ENCODE measurements around the gene CPNE5.
"Not testable (repeated sequence)": the region's sequence is repeated elsewhere in the genome, so short reads cannot be mapped to it uniquely, and the experiment has no call there.

Gene CPNE5

DNA sequence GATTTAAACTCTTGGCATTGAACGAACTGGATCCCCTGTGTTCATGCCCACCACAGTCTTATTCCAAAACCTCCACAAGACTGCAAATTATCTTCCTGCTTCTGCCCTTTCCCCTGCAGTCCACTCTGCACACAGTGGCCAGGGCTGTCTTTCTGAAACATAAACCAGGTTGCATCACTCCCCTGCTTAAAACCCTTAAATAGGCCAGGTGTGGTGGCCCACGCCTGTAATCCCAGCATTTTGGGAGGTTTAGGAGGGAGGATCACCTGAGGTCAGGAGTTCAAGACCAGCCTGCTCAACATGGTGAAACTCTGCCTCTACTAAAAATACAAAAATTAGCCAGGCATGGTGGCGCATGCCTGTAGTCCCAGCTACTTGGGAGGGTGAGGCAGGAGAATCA, 26.2 kb downstream of the CPNE5 start:
- not testable (repeated sequence) for DNase-seq

DNA sequence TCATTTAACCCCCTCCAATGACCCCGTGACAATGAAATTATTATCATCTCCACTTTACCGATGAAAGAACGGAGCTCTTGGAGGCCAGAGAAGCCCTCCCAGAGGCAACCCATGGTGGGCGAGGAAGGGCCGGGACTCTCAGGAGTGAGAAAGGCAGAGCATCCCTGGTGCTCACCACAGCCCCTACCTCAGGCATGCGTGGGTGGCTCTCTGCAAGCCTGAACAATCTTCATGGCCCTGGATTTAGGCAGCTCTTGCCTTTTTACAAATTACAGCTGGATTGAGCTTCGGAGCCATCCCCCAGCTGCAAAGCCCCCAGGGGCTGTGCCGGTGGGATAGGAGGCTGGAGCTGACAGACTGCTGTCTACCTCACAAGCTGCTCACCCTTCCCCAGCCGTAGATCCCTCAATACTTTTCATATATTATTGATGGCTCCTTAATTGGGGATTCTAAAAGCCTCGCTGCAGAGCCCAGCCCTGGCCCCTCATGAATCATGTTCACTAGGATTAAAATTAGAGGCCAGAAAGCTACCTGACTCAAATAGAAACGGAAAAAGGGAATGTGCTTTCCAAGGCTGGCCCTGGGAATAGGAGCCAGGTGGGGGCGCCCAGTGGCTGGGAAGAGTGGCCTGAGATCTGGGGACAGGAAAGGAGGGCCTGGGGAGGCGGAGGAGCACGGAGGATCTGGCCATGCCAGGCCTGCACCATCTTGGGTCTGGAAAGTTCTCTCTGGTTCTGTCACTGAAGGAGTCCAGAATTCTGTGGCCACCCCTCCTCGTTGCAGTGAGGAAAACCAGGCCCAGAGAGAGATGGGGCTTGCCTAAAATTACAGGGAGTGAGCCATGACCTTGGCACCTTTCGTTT, 29.1 kb downstream of the CPNE5 start:
- DNase-seq: no peak

DNA sequence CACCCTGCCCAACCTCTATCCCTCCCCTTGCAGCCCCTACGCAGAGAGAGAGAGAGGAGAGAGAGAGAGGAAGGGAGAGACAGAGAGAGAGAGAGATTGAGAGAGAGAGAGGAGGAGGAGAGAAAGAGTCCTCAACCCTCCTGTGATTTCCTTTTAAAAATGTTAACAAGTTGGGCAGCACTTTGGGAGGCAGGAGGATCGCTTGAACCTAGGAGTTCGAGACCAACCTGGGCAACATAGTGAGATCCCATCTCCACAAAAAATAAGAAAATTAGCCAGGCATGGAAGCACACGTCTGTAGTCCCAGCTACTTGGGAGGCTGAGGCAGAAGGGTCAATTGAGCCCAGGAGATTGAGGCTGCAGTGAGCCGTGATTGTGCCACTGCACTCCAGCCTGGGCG, 30.1 kb downstream of the CPNE5 start:
- no peak for DNase-seq

DNA sequence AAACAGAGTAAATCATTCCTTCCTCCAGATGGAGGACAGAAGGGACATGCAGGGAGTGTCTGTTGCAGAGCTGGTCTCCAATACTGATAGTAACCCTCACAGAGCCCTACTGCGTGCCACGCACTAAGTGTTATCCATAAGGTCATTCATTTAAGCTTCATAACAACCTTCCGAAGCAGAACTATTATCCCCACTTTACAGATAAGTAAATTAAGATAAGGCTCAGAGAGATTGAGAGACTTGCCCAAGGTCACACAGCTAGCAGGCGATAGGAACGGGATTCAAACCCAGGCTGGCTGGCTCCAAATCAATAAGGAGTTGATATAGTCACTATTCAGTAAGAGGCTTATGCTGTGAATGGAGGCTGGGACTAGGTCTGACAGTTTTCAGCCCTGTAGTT, 30.6 kb downstream of the CPNE5 start:
- DNase-seq: no peak

DNA sequence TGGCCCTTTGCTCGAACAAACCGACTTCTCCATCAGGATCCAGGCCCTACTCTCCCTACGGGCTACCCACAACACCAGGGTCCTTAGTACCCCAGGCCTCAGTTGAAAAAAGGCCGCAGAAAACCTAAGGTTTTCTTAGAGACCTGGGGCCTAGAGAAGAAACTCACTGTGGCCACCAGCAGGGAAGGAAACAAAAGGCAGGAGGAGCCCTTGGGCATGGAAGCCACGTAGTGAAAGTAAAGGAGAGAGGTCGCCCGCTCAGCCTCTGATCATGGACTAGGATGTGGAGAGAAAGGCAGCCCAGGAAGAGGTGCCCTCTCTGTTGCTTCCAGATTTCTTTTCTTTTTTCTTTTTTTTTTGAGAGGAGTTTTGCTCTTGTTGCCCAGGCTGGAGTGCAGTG, 31.5 kb downstream of the CPNE5 start:
- DNase-seq: no peak

DNA sequence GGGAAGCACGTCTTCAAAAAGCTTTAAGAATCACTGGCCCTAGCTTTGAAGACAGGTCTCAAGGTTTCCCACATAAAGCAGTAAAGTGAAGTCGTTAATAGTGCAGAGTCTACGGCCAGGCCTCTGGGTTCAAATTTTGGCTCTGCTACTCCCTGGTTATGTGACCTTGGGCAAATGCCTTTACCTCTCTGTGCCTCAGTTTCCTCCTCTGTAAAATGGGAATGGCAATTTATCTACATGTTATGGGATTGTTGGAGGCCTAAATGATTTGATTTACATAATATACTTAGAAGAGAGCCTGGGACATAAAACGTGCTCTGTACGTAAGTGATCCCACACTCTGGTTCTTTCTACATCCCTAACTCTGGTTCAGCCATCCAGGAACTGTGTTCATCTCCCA, 32.1 kb downstream of the CPNE5 start:
- DNase-seq: no peak

DNA sequence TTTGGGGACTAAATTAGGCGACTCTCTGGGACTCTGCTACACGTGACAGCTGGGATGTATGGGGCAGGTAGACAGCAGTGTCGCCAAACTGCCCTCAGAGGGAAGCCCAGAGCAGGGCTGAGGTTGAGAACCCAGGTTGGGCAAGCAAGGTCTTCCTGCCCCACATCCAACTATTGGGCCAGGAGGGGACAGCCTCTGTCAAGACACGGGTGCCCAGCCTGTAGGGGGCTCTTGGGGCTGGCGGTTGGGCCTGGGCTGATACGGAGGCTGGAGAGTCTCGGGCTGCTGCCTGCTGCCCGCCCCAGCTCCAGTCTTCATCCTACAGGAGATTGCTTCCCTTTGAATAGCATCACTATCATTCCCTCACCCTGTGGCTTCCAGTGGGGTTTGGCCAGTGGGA, 33.3 kb downstream of the CPNE5 start:
- no peak for DNase-seq

DNA sequence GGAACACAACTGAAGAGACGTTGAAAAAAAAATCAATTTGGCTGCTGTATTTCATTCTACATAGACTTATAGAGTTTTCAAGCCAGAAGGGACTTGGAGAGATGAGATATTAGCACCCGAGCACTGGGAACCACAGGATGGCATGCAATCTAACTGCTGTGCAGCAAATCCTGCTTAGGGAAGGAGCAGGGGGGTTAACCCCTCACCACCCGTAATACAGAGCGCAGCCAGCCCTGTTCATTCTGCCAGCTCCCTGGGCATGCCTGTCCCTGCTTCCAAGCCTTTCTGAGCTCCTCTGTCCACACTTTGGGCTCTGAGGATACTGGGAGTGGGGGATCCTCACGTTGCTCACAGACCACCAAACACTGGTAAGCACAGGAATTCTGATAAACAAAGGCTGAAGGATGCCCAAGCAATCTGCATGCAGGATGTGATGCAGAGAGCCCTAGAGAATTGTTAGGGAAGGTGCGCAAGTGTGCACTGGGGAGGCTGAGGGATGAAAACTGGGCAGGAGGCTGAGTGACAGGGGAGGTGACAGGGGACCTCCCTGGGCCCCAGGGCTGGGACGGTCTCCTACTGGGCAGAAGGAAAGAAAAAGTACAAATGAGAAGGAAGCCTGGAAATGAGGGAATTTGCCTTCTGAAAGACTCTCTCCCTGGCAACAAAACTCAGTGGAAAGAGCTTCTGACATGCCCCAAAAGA, 34.0 kb downstream of the CPNE5 start:
- DNase-seq: no peak

DNA sequence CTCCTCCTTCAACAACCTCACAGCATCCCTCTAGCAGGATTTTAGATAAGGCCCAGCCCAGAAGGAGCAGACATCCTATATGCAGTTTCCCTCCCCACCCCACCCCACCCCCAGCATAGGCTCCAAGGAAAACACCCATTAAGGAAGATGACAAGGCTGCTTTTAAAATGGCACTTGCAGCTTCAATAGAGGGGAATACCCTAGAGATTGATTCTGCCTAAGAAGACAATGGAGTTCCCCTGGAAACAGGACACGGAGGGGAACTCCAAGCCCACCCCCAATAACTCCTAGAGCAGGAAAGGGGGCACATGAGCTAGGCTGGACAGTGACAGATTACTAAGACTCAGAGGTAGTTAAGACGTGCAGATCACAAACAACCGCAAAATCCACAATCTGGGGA, 34.7 kb downstream of the CPNE5 start:
- DNase-seq: no peak

DNA sequence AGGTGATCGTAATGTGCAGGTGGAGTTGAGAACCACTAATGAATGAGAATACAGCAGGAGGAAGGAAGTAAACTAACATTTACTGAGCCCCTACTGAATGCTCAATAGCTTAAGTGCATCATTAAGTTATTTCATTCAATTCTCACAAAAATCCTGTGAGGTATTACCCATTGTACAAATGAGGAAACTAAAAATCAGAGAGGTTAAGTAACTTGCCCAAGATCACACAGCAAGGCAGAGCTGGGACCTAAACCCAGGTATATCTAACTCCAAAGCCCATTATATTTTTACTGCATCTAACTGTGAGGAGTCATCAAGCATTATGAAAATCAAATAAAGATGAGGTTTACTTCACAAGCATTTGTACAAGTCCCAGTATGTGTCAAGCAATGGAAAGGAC, 35.3 kb downstream of the CPNE5 start:
- DNase-seq: no peak

DNA sequence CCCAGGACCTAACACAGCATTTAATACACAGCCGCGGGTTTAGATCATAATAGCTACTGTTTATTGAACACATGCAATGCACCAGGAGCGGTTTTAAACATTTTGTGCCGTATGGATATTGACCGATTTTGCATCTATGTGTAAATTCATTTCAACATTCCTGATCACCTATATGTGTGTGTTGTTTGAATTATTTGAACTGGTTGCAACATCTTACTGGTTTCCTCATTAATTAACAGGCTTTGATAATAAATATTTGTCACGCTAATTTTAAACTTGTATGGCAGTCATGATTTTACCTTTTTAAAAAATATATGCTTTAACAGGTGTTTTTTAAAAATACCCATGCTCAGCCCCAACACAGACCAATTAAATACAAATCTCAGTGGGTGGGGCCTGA, 35.8 kb downstream of the CPNE5 start:
- DNase-seq: no peak

DNA sequence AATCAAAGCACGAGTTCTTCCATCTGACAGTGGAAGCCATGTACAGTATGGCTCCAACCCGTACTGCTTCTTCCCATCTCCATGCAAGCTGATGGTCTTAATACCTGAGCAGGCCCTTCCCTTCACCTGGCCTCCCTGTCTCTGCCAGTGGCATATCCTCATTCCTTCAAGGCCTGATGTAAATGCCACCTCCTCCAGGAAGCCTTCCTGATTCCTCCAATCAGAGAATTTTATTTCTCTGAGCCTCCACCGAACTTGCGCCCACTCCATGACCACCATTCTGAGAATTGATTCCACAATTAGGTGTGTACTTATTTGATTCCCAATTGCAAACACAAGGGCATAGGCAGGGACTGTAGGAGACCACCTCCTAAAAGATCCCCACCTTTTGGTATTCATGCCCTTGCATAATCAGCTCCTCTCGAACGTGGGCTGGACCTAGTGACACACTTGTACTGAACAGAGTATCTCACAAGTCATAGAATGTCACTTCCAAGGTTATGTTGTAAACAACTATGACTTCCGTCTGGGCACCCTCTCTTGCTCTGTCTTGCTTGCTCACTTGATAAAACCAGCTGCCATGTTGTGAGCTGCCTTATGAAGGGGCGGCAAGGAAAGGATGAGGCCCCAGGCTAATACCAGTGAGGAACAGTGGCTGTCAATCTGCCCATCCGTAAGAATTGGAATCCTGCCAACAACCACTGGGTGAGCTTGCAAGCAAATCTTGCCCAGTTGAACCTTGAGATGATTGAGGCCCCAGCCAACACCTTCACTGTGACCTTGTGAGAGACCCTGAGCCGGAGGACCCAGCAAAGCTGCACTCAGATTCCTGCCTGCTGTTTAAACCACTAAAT, 38.8 kb downstream of the CPNE5 start:
- DNase-seq: no peak

DNA sequence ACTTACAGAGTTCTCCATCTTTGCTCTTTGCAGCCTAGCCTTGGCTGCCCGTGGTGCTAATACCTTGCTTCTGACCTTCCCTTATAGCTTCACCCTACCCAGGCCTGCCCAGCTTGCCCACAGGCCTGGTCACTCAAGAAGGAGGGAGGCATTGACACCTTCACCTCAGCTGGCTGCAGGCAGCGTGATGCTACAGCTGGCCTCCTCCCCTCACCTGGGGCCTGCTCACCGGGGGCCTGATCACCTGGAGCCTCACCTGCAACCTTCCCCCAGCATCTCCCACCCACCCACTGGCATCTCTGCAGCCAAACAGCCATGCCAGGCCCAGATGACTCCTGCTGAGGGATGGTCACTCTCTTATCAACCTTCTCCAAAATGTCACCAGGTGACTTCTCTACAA, 40.4 kb downstream of the CPNE5 start:
- no peak for DNase-seq

DNA sequence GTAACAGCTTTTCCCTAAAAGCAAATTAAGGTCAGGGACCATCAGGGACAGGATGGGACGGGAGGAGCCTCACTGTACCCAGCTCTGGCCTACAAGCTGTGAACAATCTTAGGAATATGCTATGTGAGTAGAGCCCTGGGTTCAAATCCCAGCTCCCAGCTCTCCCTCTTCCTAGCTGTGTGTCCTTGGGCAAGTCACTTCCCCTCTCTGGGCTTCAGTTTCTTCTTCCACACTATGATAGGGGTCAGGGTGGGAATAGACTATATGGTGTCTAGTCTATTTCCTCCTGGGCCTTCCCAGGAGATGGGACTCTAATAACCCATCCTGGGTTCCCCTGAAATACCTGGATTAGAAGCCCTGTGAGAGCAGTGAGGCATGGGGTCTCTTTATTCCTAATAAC, 41.6 kb downstream of the CPNE5 start:
- DNase-seq: no peak

DNA sequence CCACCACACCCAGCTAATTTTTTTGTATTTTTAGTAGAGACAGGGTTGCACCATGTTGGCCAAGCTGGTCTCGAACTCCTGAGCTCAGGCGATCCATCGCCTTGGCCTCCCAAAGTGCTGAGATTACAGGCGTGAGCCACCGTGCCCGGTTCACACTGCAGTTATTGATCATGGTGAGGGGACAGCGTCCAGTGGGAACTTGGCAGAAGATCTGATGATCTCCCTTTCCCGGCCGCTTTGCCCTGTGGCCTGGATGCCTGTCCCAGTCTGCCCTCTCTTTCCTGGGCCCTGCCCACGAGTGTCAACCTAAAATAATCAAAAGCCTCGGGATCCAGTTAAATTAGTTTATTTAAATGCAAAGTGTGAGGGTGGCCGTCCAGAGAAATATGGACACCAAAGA, 42.2 kb downstream of the CPNE5 start:
- DNase-seq: no peak

DNA sequence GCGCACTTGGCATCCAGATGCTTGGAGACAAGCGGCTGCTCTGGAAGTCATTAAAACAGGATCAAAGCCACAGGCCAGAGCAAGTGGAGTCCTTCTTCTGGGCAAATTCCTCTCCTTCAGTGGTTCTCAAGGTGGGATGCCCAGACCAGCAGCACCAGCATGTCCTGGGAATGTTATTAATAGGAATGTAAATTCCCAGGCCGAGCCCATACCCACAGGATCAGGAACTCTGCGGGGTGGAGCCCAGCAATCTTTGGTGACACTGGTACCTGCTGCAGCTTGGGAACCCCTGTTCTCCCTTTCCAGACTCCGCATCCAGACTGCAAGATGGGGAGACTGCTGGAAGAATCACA, 44.6 kb downstream of the CPNE5 start:
- DNase-seq: no peak

DNA sequence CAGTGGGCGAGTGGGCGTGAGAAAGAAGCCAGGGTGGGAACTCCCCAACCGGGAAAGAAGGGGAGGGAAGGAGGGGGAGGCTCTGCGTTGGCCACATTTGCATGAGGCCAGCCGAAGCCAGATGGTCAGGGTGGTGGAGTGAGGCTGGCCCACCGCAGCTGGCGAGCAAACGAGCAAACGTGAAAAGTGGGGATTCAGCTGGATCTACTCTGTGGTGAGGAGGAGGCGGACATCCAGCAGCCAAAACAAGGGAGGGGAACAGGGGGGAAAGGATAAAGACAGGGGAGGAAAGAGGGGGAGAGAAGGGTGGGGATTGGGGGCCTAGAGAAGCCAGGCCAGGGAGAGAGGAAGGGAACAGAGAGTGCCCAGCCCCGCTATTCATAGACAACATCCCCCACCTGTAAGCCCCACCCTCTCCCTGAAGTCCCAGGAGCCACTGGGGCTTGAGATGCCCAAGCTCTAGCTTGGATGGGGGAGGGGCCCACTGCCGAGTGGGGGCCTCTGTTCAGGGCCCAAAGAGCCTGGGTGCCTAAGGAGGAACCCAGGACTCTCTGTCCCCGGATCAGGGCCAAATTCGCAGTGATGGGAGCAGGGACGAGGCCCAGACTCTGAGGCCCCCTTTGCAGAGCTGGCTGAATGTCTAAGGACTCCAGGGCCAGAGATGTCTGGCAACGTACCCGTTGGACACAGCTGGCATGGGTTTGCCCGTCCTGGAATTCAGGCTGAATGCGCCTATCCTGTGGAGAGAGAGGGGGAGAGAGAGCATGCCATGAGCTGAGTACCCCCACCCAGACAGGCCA, 45.1 kb downstream of the CPNE5 start:
- DNase-seq: no peak

DNA sequence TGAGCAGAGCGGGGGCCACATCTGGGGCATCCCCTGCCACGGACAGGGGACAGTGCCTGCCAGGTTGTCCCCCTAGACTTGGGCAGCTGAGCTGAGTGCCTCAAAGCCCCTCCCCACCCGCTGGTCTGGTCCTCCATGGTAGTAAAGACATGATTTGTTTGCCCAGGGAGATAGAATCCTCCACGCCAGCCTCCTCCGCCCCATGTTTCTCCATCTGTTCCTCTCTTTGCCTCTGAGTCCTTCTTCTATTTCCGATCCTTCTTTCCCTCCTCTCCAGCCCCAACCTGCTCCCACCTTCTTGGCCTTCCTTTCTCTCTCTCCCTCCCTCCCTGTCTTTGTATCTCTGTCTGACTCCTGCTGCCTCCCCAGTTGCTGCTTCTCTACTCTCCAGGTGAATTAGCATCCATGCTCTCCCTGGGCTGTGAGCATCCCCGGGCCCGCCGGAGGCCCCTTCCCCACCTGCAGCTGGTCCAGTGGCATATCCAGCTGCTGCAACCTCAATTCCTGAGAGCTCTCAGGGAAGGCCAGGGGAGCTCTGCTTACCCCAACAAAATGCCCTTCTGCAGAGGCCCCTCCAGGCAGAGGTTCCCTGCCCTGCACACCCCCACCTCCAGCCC, 45.8 kb downstream of the CPNE5 start:
- no peak for DNase-seq

DNA sequence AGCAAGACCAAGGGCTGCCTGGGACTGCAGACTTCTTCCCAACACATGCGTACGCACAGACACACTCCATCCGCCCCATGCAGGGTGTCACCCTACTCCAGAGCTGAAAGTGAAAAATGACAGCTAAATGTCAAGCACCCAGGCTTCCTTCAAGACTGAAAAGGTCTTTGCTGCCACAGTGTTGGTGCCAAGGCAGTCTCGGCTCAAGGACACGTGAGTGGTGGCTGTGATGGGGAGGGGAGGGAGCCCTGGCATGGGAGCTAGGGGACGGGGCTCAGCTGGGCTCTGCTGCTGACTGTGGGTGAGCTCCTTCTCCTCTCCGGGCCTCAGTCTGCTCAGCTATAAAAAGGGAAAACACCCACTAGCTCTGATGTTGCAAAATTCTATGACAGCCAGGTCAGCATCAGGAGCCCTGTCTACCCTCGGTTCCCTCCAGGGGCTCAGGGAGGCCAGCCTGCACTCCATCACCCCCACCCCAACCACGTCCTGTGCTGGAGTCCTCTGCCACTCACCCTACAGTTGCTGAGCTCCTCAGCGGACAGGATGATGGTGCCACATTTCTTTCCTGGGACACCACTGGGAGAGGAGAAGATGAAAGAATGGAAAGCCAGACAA, 47.6 kb downstream of the CPNE5 start:
- no peak for DNase-seq

DNA sequence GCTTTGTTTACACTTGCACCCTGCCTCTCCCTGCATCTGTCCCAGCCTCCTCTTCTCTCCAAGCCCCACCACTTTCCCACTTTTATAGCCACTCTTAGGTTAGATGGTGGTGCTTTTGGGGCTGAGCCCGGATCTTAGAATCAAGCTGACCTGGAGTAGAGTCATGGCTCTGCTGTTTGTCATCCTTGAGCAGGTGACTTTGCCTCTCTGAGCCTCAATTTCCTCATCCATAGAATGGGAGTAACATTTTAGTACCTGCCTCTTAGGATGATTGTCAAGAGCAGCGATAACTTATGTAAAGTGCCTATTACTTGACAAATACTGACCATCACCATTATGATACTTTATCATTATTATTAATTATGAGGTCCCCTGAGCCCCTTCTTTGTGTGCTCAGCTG, 48.2 kb downstream of the CPNE5 start:
- no peak for DNase-seq

DNA sequence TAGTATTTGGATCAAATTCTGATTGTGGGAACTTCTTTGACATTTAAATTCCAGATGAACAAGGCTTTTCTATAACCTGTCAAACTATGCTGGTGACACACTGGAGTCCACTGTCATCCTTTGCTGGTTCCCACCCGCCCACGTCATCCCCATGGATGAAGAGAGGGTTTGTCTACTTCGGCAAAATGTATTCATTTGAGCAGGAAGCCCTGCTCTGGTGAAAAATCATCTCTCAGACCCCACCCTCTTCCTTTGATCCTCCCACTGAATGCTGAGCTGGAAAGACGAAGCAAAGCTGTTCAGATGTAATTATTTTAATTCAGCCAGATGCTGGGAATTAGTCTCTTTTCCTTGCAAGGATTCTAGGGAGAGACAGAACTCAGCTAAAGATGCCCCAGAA, 50.5 kb downstream of the CPNE5 start:
- DNase-seq: no peak

DNA sequence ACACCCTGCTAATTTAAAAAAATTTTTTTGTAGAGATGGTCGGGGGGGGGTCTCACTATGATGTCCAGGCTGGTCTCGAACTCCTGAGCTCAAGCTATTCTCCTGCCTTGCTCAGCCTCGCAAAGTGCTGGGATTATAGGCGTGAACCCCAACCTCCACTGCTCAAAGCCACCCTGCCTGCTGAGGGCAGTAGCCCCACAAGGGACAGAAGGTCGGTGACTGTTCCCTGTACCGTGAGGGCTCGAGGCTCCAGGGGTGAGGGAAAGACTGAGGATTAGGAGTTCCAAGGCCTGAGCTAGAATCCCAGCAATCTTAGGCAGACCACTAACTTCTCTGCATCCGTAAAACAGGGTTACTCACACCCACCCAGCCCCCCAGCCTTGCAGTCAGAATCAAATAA, 51.1 kb downstream of the CPNE5 start:
- DNase-seq: no peak
